Measurements from ENCODE around the gene FHOD3.
"Not testable (repeated sequence)": the region's sequence is repeated elsewhere in the genome, so short reads cannot be mapped to it uniquely, and the experiment has no call there.

FHOD3 gene

DNA sequence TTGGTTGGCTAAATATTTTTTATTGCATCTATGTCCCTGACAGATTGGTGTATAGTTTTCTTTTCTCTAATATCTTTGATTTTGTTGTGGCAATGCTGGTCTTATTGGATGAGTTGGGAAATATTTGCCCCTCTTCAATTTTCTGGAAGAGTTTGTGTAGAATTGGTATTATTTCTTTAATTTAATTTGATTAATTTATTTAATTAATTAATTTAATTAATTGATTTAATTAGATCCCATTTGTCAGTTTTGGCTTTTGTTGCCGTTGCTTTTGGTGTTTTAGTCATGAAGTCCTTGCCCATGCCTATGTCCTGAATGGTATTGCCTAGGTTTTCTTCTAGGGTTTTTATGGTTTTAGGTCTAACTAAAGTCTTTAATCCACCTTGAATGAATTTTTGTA is 253.8 kb downstream of the FHOD3 start:
- DNase-seq (ENCODE audit: low read depth): not testable (repeated sequence)

DNA sequence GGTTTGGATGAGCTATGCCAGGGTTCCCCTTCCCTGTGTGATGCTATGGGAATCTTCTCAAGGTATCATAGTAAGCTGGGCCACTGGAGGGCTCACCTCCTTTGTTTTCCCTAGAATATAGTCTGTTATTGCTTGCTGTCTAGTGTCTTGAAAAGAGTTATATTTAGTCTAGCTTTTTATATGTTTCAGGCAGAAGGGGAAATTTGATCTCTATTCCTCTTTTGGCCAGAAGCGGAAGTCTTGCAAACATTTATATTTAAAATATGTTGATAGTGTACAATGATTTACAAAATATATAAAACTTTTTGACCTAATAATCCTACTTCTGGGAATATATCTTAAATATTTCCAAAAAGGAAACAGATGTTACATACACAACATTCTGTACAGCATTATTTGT is 260.7 kb downstream of the FHOD3 start:
- DNase-seq (ENCODE audit: low read depth): no peak

DNA sequence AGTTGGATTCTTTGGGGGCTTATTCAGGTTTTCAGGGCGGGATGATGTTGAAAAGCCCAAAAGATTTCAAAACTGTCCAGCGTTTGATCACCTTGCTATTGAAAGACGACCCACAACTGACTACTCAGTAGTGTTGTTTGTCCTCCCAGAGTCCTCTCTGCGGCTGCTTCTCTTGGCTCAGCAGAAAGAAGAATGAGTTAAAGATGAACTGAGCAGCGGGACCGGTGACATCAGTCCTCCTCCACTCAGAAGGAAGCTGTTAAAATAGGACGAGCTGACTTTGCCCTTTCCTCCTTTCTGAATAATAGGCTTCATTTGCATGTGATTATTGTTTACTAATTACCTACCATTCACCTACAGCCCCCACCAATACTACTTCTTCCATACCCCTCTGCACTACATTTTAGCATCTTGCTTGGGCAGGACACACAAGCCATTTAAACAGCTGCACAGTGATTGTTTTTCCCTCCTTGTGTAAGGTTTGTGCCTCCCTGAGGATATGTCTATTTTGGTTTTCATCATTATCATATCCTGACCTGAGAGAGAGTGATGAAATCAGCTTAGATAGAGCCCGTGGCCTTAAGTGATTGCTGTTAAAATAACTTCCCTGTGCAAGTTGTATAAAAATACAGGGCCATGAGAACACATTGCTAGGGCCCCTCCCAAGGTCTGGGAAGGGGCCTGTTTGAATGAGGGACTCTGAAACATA is 261.8 kb downstream of the FHOD3 start:
- no peak for DNase-seq (ENCODE audit: low read depth)

GRCh38 chr18:36560187-36560586 is 262.7 kb downstream of the FHOD3 start:
- DNase-seq (ENCODE audit: low read depth): no peak

- DNase-seq (ENCODE audit: low read depth): no peak
These were observed 263.5 kb downstream of the FHOD3 start for GRCh38 chr18:36561046-36561445.

DNA sequence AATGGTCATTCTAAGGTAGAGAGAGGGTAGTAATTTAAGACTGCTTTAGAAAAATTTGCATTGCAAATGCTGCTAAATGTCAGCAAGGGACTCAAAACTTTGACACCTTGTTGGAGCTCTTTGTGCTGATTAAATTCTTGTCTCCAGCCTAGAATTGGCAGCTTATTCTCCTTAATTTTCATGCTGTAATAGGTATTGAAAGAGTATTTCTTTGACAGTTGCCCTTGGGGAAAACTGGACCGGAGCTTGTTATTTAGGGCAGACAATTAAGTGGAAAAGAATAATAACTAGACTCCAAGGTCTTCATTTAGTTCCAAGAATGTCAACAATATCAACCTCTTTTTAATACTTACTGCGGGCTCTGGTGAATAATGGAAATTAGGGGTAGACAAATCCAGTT is 267.3 kb downstream of the FHOD3 start:
- DNase-seq (ENCODE audit: low read depth): no peak

- no peak for DNase-seq (ENCODE audit: low read depth)
These were observed 270.3 kb downstream of the FHOD3 start for GRCh38 chr18:36567800-36568199.

GRCh38 chr18:36568487-36568886 is 271.0 kb downstream of the FHOD3 start:
- DNase-seq (ENCODE audit: low read depth): no peak

DNA sequence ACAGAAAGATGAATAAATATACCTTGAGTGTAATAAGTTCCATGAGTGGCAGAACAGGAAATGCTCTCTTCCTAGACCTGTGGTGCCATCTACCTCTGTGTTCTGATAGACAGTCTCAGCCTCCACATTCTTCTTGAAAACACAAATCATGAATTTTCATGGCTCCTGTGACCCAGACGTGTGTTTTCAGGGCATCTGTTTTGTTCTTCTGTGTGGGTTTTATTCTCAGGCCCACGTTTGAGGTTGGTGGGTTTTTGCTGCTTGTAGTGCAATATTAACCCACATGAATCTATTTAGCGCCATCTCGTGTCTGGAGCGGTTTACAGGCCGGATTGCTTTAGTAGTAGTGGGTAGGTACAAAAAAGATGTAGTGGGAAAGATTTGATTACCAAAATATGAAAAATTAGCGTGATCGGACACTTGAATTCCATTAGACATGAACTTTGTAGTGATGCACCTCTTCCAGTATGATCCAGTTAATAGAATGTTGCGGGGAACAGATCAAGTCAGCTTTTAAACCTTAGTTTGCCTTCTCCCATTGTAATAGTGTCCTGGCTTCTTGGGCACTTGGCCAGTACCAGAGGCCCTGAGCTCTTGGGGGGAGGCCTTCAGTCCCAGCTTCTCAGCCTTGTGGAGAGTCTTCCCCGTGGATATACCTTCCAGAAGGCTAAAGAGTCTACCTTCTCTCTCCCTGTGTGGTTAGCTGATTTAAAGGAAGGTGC is 274.8 kb downstream of the FHOD3 start:
- DNase-seq (ENCODE audit: low read depth): no peak

DNA sequence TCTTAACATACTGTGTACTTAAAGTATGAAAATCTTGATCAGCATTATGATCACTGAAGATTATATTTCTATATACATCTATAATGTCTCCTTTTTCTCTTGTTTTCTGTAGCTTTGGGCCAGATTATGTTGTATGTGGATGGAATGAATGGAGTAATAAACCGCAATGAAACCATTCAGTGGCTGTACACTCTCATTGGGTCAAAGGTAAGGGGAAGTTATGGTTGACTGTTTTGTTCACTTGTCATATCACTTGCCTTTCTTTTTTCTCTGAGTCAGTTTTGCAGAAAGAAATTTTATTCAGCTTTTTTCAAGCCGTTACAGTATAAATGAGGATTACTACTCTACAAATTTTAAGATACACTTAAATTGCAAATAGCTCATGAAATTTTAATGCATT is 278.8 kb downstream of the FHOD3 start:
- DNase-seq (ENCODE audit: low read depth): no peak

GRCh38 chr18:36578871-36579710 is 281.6 kb downstream of the FHOD3 start:
- DNase-seq (ENCODE audit: low read depth): no peak

GRCh38 chr18:36580266-36580665 is 282.8 kb downstream of the FHOD3 start:
- DNase-seq (ENCODE audit: low read depth): no peak

DNA sequence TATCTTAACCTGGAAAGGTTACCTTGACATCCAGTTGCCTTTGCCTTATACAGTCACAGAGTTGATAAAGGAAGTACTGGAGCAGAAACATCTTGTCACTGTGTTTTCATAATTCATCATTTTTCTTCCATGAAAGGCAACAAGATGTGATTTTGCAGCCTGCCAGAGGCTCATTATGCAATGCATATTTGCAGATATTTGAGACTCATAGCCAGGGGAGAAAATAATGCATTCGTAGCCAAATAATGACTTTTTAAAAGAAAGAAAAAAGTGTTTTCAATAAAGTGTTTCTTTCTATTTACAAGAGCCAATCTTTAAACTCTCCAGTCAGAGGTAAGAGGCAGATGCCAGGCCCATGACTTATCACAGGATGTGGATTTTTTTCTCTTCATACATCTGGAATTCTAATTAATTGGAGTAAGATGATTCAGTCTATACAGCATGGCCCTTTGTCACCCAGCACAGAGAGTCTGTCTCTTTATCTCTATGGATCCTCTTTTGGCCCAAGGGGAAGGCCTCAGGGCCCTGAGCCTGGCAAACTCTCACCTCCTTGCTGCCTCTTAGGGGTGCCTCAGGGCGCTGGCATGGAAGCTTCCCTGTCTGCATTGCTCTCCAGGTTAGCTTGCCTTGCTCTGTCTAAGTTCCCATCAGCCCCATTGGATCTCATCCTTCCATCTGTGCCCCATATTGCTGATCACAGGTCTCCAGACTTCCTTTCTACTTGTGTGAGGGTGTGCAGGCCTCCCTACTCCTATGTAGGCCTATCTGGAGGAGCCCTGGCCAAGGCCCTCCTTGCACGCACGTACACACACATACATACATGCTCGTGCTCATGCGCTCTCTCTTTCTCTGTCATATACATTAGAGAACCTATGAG is 283.6 kb downstream of the FHOD3 start:
- DNase-seq (ENCODE audit: low read depth): peak; percentile 61

- no peak for DNase-seq (ENCODE audit: low read depth)
These were observed 285.7 kb downstream of the FHOD3 start for GRCh38 chr18:36582988-36583745.

DNA sequence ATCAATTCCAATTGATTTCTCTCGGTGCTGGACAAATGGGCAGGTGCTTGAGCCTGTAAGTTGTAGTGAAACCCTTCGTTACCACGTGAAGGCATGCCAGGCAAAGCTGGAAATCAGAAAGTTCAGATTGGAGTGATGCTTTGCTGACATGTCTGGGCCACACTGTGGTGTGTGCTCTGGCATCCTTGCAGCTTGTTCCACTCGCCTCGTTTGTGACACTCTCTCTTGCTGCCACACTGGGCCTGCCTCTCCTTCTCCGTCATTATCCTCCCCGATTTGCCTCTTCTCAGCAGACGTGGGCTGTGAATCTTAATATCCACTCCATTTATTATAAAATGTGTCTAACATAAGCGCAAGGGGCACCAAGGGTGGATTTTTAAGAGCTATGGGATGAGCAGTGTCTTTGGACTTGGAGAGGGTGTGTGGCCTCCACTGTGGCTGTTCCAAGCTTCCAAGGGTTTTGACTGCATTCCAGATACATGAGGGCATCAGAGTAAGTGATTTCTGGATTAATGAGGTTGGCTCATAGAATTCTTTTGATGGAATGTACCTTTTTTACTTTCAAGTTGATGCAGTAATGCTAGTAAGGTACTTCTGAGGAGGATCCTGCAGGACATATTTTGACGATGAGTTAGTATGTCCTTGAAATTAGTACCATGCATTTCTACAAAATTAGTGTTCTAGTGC is 292.5 kb downstream of the FHOD3 start:
- no peak for DNase-seq (ENCODE audit: low read depth)

GRCh38 chr18:36590621-36591580 is 293.4 kb downstream of the FHOD3 start:
- no peak for DNase-seq (ENCODE audit: low read depth)

GRCh38 chr18:36592282-36592681 is 294.8 kb downstream of the FHOD3 start:
- no peak for DNase-seq (ENCODE audit: low read depth)

DNA sequence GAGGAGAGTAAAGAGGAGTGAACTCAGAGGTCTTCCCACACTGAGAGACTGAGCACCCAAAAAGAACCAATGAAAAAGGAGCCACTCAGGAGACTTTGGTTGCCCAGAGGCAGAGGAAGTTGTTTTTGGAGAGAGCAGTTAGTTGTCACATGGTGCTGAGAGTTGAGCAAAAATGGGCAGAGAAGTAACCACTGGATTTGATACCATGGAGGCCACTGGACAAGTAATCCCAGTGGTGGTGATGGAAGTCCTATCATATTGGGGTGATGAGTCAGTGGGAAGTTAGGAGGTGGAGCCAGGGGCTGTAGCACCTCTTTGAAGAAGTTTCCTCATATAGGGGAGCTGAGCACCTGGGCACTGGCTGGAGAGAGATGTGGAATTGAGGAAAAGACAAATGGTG is 295.5 kb downstream of the FHOD3 start:
- no peak for DNase-seq (ENCODE audit: low read depth)

DNA sequence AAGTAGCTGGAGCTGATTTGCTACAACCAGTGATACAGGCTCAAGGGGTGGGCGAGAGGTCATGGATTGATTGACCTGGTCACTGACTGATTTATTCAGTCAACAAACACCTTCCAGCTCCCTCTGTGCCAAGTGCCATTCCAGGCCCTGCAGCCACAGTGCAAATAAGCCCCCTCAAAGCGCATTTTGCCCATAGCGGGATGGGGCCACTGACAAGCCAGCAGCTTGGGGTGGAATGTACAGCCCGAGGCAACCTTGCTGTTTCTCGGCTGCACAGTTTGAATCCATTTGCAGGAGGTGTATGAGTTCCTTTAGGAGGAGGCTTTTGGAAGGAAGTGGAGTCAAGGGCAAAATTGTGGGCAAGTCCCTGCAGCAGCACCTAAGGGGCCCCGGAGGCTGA is 296.1 kb downstream of the FHOD3 start:
- no peak for DNase-seq (ENCODE audit: low read depth)

Measured in HS-5 (cell line).